Stomach (tissue), 9 donors: ENCODE measurements around the gene ANTXR1. TPM values are rescaled to one million over a fixed set of nuclear protein-coding genes. Genes with fewer than 3 reads are reported as not detected.

ENCODE experiments used
- DNase-seq, 2 donors: peaks; one replicate each; pipeline versions ENCODE4 v3.0.0 to v3.0.0-alpha.2; 2013 to 2019
- H3K27ac ChIP-seq, 5 donors: fragments of 200-600 bp in 4 of 5; sonication (generic) in 4 of 5; one replicate each; pipeline ENCODE4 v1.5.1; 2013 to 2019; ENCODE audit warnings: mild to moderate bottlenecking in 1 of 5, moderate library complexity in 1 of 5
- H3K27me3 ChIP-seq, 3 donors: fragments of 200-600 bp; sonication (generic); one replicate each; pipeline ENCODE4 v1.5.1; 2017 to 2019; ENCODE audit warnings: mixed run types in 1 of 3
- H3K36me3 ChIP-seq, 4 donors: fragments of 200-600 bp; sonication (generic); 1 replicate in 3 of 4; 2 replicates in 1 of 4; pipeline ENCODE4 v1.5.1; 2016 to 2019
- H3K4me1 ChIP-seq, 4 donors: fragments of 200-600 bp; sonication (generic); one replicate each; pipeline ENCODE4 v1.5.1; 2016 to 2019
- H3K4me3 ChIP-seq, 4 donors: fragments of 200-600 bp; sonication (generic) in 3 of 4; one replicate each; pipeline ENCODE4 v1.5.1; 2016 to 2019; ENCODE audit warnings: mild to moderate bottlenecking in 1 of 4
- H3K9me3 ChIP-seq, 4 donors: fragments of 200-600 bp; sonication (generic); one replicate each; pipeline ENCODE4 v1.5.1; 2016 to 2019
- EP300 ChIP-seq: sonication (generic); formaldehyde crosslinking; IDR thresholded peaks from one replicate; pipeline ENCODE4 v1.6.1; 2017; ENCODE audit warnings: antibody characterized with exemption
- POLR2A ChIP-seq, 4 donors: fragments of 450-650 bp; IDR thresholded peaks; one replicate each; pipeline ENCODE4 v1.6.1; 2016; ENCODE audit warnings: antibody characterized with exemption in 4 of 4, control low read depth in 2 of 4, mild to moderate bottlenecking in 1 of 4, moderate library complexity in 1 of 4
- POLR2AphosphoS5 ChIP-seq, 3 donors: sonication (generic); formaldehyde crosslinking; IDR thresholded peaks; one replicate each; pipeline ENCODE4 v1.6.1; 2016; ENCODE audit warnings: antibody characterized with exemption in 3 of 3
- WGBS, 5 donors: extraction: QIAGEN DNeasy Blood & Tissue Kit in 3 of 5; methylation state at CpG; one replicate each; pipeline versions ENCODE4 v1.1.5 to v1.1.7; 2013 to 2018; 5-methylcytosine and 5-hydroxymethylcytosine counted together
- intact Hi-C: fragments of 100-400 bp; cut with DNase I; formaldehyde crosslinking; loops from one replicate; pipeline ENCODE4 v1.15.1; 2023; ENCODE audit warnings: low total_unique reads
- polyA plus RNA-seq, 3 donors: library from polyadenylated mRNA; stranded (reverse); fragments of 200-250 nt; gene quantifications; one replicate each; pipeline ENCODE4 v1.2.3, GENCODE V29; 2013
- total RNA-seq, 5 donors: library from RNA; depleted of rRNA; stranded (reverse); fragments of >200 nt; gene quantifications; one replicate each; pipeline versions ENCODE4 v1.1.0 to v1.2.3, GENCODE V29; 2014 to 2016
- TF ChIP-seq, protein P1 (sequence below), 7 experiments: fragments of 450-650 bp in 4 of 7; fragments of 200-600 bp in 3 of 7; sonication (generic) in 3 of 7; IDR thresholded peaks; one replicate each; pipeline ENCODE4 v1.5.1; 2016 to 2019; ENCODE audit warnings: antibody characterized with exemption in 7 of 7, control low read depth in 2 of 7, mild to moderate bottlenecking in 1 of 7
- donor health status: healthy with polysubstance abuse.
- donor health status: Bipolar disorder and iron deficiency.
- donor health status: healthy.

The ANTXR1 gene
- total and polyA plus RNA-seq, 8 donors, result 5.8 to 32.5 (median 13.7) TPM

DNA sequence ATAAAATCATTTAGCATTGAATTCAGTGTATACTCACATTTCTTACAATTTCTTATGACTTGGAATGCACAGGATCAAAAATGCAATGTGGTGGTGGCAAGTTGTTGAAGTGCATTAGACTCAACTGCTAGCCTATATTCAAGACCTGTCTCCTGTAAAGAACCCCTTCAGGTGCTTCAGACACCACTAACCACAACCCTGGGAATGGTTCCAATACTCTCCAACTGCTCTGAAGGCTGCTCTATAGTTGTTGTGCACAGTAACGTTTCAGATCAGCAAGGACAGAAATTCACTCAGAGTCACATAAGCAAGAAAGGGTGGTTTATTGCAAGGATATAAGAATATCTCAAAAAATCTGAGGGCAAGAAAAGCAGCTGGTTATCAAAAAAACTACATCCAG, 32.0 kb upstream of the ANTXR1 start:
- Histone ChIP-seq H3K4me3 (no peak overlapping the region), H3K36me3 (no peaks in the 10 kb centered on the region), H3K27me3 (no peaks in the 10 kb centered on the region), H3K4me1 (no peaks in the 10 kb centered on the region), H3K27ac (no peak overlapping the region), H3K9me3 (no peaks in the 10 kb centered on the region)
- TF ChIP-seq POLR2A (IDR thresholded peaks at IDR 0.05) (no peak), POLR2AphosphoS5 (IDR thresholded peaks at IDR 0.05) (no peak), EP300 (no peak)
- TF ChIP-seq, protein P1, sequence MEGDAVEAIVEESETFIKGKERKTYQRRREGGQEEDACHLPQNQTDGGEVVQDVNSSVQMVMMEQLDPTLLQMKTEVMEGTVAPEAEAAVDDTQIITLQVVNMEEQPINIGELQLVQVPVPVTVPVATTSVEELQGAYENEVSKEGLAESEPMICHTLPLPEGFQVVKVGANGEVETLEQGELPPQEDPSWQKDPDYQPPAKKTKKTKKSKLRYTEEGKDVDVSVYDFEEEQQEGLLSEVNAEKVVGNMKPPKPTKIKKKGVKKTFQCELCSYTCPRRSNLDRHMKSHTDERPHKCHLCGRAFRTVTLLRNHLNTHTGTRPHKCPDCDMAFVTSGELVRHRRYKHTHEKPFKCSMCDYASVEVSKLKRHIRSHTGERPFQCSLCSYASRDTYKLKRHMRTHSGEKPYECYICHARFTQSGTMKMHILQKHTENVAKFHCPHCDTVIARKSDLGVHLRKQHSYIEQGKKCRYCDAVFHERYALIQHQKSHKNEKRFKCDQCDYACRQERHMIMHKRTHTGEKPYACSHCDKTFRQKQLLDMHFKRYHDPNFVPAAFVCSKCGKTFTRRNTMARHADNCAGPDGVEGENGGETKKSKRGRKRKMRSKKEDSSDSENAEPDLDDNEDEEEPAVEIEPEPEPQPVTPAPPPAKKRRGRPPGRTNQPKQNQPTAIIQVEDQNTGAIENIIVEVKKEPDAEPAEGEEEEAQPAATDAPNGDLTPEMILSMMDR (IDR thresholded peaks at IDR 0.05), result no peak
- 25 to 50% (median 42%) methylated on average over 1 of the region's 1 CpG for WGBS, 5 donors
- no peak for DNase-seq
- intact Hi-C loops, result no loop called here

DNA sequence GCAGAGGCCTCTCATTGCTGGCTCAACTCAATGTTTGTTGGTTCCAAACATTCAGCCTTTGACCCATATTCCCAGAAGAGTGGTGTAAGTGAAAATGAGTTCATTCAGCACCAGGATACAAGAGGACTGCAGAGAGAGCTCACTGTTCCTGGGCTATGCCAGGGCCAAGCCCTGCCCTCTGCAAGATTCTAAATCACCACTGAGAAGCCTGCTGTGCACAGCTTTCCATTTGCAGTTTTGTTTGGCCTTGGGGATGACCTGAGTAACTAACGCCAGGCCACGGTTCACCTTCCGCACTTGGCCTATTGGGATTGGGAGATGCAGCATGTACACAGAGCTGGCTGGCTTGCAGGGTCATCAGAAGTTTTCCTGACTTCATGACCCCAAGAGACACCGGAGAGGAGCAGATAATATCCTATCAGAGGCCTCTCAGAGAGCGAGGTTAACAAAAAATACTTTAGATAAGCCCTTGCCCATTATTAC, 25.9 kb upstream of the ANTXR1 start:
- no peaks in the 10 kb centered on the region for H3K27me3 ChIP-seq
- no peaks in the 10 kb centered on the region for H3K9me3 ChIP-seq
- no peaks in the 10 kb centered on the region for H3K36me3 ChIP-seq
- WGBS, 5 donors, result 52 to 78% (median 62%) methylated on average over 5 of the region's 5 CpGs
- intact Hi-C loops, result no loop called here
- TF ChIP-seq POLR2AphosphoS5 (IDR thresholded peaks at IDR 0.05), result no peak
- TF ChIP-seq POLR2A (IDR thresholded peaks at IDR 0.05), result no peak
- TF ChIP-seq, protein P1 (IDR thresholded peaks at IDR 0.05), result no peak
- TF ChIP-seq EP300, result no peak
- no peaks in the 10 kb centered on the region for H3K4me1 ChIP-seq
- H3K4me3 ChIP-seq, result no peak overlapping the region
- H3K27ac ChIP-seq, result no peak overlapping the region
- DNase-seq, result no peak

DNA sequence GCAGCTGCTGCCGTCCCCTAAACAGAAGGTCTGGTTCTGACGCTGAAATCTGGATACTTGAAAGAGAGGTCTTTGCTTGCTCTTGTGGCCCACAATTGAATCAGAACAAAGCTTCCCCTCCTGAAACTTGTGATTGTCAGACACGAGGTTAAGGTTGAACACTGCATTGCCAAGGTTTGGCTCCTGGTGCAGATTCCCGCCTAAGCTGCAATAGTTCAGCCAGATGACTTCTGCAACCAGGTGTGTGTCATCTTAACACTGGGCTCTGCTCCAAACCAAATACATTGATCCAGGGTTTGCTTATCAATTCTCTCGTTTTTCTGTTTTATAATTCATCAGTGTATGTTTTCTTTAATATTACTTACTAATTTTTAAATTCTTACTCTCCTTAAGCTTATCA, 23.9 kb upstream of the ANTXR1 start:
- 38 to 55% (median 53%) methylated on average over 5 of the region's 5 CpGs for WGBS, 5 donors
- H3K9me3 ChIP-seq, result no peaks in the 10 kb centered on the region
- intact Hi-C loops, result no loop called here

DNA sequence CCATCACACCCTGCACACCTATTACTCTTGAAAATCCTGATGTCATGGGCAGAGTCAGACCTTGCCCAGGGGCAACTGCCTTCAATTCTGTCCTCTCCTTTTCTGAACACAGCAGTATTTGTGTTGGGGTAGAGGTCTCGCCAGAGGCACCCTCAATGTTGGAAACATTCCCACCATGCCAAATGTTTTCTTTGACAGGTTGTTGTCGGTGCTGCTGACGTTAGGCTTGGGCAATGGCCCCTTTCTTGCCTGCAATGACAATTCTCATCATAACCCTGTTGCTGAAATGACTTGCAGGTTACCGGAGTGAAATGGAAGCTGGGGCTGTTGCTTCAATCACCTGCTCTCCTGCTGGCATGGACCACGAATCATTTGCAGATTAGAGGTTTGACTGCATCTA, 20.6 kb upstream of the ANTXR1 start:
- no peak overlapping the region for H3K4me3 ChIP-seq
- WGBS, 5 donors, result 86 to 91% (median 90%) methylated on average over 5 of the region's 5 CpGs

More for the DNA sequence above, 23.9 kb upstream of the ANTXR1 start:
- DNase-seq, result no peak
- TF ChIP-seq, protein P1 (IDR thresholded peaks at IDR 0.05), result no peak
- TF ChIP-seq EP300, result no peak
- TF ChIP-seq POLR2AphosphoS5 (IDR thresholded peaks at IDR 0.05), result no peak
- no peak for TF ChIP-seq POLR2A (IDR thresholded peaks at IDR 0.05)
- Histone ChIP-seq H3K27ac (no peak overlapping the region), H3K36me3 (no peaks in the 10 kb centered on the region), H3K4me1 (no peaks in the 10 kb centered on the region), H3K4me3 (no peak overlapping the region), H3K27me3 (no peaks in the 10 kb centered on the region)

More for the DNA sequence above, 20.6 kb upstream of the ANTXR1 start:
- DNase-seq, result no peak
- TF ChIP-seq, protein P1 (IDR thresholded peaks at IDR 0.05), result no peak
- TF ChIP-seq POLR2AphosphoS5 (IDR thresholded peaks at IDR 0.05) (no peak), POLR2A (IDR thresholded peaks at IDR 0.05) (no peak), EP300 (no peak)
- no peaks in the 10 kb centered on the region for H3K36me3 ChIP-seq
- H3K9me3 ChIP-seq, result no peaks in the 10 kb centered on the region
- no peaks in the 10 kb centered on the region for H3K27me3 ChIP-seq
- intact Hi-C loops, result no loop called here
- no peaks in the 10 kb centered on the region for H3K4me1 ChIP-seq
- no peak overlapping the region for H3K27ac ChIP-seq
